PC-3 (cell line): ENCODE data around the gene GPS1. TPM values are rescaled to one million over a fixed set of nuclear protein-coding genes. Genes with fewer than 3 reads are reported as not detected.

Experiments used
- ATAC-seq: fragments of 200-7000 bp; cut with Tn5 transposase; 2 replicates; pipeline ENCODE4 v1.9.1; 2020; ENCODE audit warnings: mild to moderate bottlenecking, moderate library complexity
- BruUV-seq: library from RNA; stranded (reverse); fragments of 400-500 nt; replicated peaks from 2 replicates; lab custom pipeline; 2021; lab: Mats Ljungman, UMichigan
- CTCF ChIA-PET: fragments of 300-600 bp; sonication (Branson Sonifier 250); formaldehyde crosslinking; loops from one replicate; lab custom pipeline; 2022; ENCODE audit warnings: antibody characterized with exemption; lab: Charles Lee
- POLR2A ChIA-PET: fragments of 300-600 bp; sonication (Branson Sonifier 250); formaldehyde crosslinking; loops from one replicate; lab custom pipeline; 2022; ENCODE audit warnings: antibody characterized with exemption; ENCODE audit not compliant: unreplicated experiment; lab: Charles Lee
- DNase-seq: peaks from one replicate; pipeline ENCODE4 v3.0.0-alpha.2; 2015
- H2AFZ ChIP-seq: fragments of 300-600 bp; sonication (generic); 2 replicates; pipeline ENCODE4 v1.6.0; 2016; ENCODE audit warnings: antibody characterized with exemption, low read length
- H3F3A ChIP-seq: fragments of 300-600 bp; sonication (generic); one replicate; pipeline ENCODE4 v1.6.0; 2017; ENCODE audit warnings: antibody characterized with exemption, low read length, control low read depth, mild to moderate bottlenecking; ENCODE audit not compliant: unreplicated experiment
- H3K27ac ChIP-seq: fragments of 300-600 bp; sonication (generic); 2 replicates; pipeline ENCODE4 v1.5.1; 2016; ENCODE audit warnings: mild to moderate bottlenecking, low read length
- H3K27me3 ChIP-seq: fragments of 300-600 bp; sonication (generic); 2 replicates; pipeline ENCODE4 v1.6.1; 2016; ENCODE audit warnings: low read length, mixed read lengths
- H3K36me3 ChIP-seq: fragments of 300-600 bp; sonication (generic); 2 replicates; pipeline ENCODE4 v1.6.1; 2016; ENCODE audit warnings: low read depth, mixed run types, low read length, mixed read lengths
- H3K4me1 ChIP-seq: fragments of 300-600 bp; sonication (generic); 2 replicates; pipeline ENCODE4 v1.5.1; 2016; ENCODE audit warnings: low read length; ENCODE audit not compliant: insufficient read depth
- H3K4me2 ChIP-seq: fragments of 300-600 bp; sonication (generic); 2 replicates; pipeline ENCODE4 v1.6.0; 2016; ENCODE audit warnings: low read length
- H3K4me3 ChIP-seq: fragments of 300-600 bp; sonication (generic); 2 replicates; pipeline ENCODE4 v1.5.1; 2016; ENCODE audit warnings: mild to moderate bottlenecking, low read length, mixed read lengths
- H3K79me2 ChIP-seq: fragments of 300-600 bp; sonication (generic); 2 replicates; pipeline ENCODE4 v1.6.1; 2017; ENCODE audit warnings: low read length, mixed read lengths
- H3K9ac ChIP-seq: fragments of 300-600 bp; sonication (generic); 2 replicates; pipeline ENCODE4 v1.6.0; 2016; ENCODE audit warnings: mild to moderate bottlenecking, low read length
- H3K9me2 ChIP-seq: fragments of 300-600 bp; sonication (generic); replicated peaks from 2 replicates; pipeline ENCODE4 v1.6.1; 2016; ENCODE audit warnings: mixed run types, low read length, mixed read lengths
- H3K9me3 ChIP-seq: fragments of 300-600 bp; sonication (generic); 2 replicates; pipeline ENCODE4 v1.6.1; 2016; ENCODE audit warnings: low read length, mixed read lengths
- H4K20me1 ChIP-seq: fragments of 300-600 bp; sonication (generic); 2 replicates; pipeline ENCODE4 v1.6.1; 2016; ENCODE audit warnings: low read length, mixed read lengths
- EZH2 ChIP-seq: fragments of 300-600 bp; sonication (generic); IDR thresholded peaks from one replicate; pipeline ENCODE4 v1.6.1; 2017; ENCODE audit warnings: antibody characterized with exemption, mild to moderate bottlenecking, low read length; ENCODE audit not compliant: unreplicated experiment
- EZH2phosphoT487 ChIP-seq: fragments of 300-600 bp; sonication (generic); IDR thresholded peaks from 2 replicates; pipeline ENCODE4 v1.6.1; 2018; ENCODE audit warnings: mild to moderate bottlenecking, antibody characterized with exemption, low read length, borderline replicate concordance
- intact Hi-C: fragments of 100-400 bp; cut with micrococcal nuclease; formaldehyde crosslinking; loops from 2 replicates; pipeline ENCODE4 v1.9.0; 2023
- total RNA-seq: library from RNA; depleted of rRNA; stranded (reverse); fragments of >200 nt; gene quantifications from 2 replicates; pipeline ENCODE4 v1.2.3, GENCODE V29; 2014
- TF ChIP-seq, protein P1 (sequence below): fragments of 300-600 bp; sonication (generic); conservative IDR thresholded peaks from 2 replicates; pipeline ENCODE4 v1.5.1; 2017; ENCODE audit warnings: antibody characterized with exemption, low read depth, mild to moderate bottlenecking, low read length

The GPS1 gene
- total RNA-seq, 1 experiment from 2014 or later: 240 TPM

DNA sequence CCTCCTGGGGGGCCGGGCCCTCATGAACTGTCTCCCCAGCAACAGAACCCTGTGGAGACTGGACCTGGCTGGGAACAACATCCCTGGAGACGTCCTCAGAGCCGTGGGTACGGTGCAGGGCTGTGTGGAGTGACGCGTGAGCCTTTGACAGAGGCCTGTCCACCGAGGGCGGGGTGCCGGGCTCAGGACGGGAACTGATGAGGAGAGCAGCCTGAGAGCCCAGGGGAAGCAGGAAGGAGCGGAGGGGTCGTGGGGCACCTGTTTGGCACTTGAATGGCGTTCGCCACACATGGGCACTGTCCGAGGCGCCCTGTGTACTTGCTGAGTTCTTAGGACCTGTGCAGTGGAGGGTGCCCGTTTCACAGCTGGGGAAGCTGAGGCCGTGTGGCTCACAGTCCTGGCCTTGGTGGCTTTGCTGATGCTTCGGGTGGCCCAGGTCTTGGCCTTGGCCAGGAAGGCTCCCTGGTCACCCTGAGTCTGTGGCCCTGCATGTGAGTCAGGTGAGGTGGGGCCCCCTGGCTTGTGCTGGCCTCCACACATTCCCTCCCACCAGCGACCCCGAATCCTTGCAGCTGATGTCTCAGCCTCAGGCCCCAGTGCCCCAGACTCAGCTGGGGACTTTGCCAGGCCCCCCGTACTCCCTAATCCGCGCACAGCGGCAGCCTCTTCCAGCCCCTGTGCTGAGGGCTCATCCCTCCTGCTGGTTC is 26.1 kb upstream of the GPS1 start:
- Histone ChIP-seq H3K9me3 (no peaks in the 10 kb centered on the region), H3K27ac (no peak overlapping the region), H3K4me2 (no peak overlapping the region), H3K27me3 (no peaks in the 10 kb centered on the region), H3K79me2 (peaks cover 36% of the 10 kb centered on the region), H3K36me3 (no peaks in the 10 kb centered on the region), H3K9ac (no peak overlapping the region), H2AFZ (no peak overlapping the region), H3K9me2 (no peaks in the 10 kb centered on the region), H3F3A (no peaks in the 10 kb centered on the region), H3K4me1 (peaks cover 23% of the 10 kb centered on the region; the same call in 1 of the 2 replicates), H4K20me1 (peaks cover 5% of the 10 kb centered on the region; the same call in 1 of the 2 replicates), H3K4me3 (no peak overlapping the region)
- no TSS peak for BruUV-seq
- POLR2A ChIA-PET: no interaction called here
- DNase-seq (no peak), ATAC-seq (no peak)
- CTCF ChIA-PET: no interaction called here
- intact Hi-C loops: no loop called here
- TF ChIP-seq EZH2: no peak
- TF ChIP-seq, protein P1, sequence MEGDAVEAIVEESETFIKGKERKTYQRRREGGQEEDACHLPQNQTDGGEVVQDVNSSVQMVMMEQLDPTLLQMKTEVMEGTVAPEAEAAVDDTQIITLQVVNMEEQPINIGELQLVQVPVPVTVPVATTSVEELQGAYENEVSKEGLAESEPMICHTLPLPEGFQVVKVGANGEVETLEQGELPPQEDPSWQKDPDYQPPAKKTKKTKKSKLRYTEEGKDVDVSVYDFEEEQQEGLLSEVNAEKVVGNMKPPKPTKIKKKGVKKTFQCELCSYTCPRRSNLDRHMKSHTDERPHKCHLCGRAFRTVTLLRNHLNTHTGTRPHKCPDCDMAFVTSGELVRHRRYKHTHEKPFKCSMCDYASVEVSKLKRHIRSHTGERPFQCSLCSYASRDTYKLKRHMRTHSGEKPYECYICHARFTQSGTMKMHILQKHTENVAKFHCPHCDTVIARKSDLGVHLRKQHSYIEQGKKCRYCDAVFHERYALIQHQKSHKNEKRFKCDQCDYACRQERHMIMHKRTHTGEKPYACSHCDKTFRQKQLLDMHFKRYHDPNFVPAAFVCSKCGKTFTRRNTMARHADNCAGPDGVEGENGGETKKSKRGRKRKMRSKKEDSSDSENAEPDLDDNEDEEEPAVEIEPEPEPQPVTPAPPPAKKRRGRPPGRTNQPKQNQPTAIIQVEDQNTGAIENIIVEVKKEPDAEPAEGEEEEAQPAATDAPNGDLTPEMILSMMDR: no peak
- TF ChIP-seq EZH2phosphoT487: no peak

DNA sequence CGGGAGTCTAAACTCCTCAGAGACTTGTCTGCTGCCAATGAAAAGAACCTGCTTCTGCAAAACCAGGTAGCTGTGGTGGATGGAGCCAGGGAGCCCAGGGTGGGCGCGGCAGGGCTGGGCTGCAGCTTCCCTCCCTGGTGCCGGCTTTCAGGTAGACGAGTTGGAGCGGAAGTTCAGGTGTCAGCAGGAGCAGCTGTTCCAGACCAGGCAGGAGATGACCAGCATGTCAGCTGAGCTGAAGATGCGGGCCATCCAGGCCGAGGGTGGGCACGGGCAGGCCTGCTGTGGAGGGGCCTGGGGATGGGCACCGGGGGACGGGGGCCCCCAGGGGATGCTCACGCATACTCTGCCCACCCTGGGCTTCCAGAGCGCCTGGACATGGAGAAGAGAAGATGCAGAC is 23.5 kb upstream of the GPS1 start:
- Histone ChIP-seq H3K9me3 (no peaks in the 10 kb centered on the region), H3K4me2 (no peak overlapping the region), H3F3A (no peaks in the 10 kb centered on the region), H3K27ac (no peak overlapping the region), H3K4me3 (no peak overlapping the region), H3K79me2 (peaks cover 14% of the 10 kb centered on the region), H4K20me1 (no peaks in the 10 kb centered on the region), H3K27me3 (no peaks in the 10 kb centered on the region), H3K9me2 (no peaks in the 10 kb centered on the region), H3K36me3 (no peaks in the 10 kb centered on the region), H2AFZ (no peak overlapping the region), H3K4me1 (peaks cover 16% of the 10 kb centered on the region; the same call in 1 of the 2 replicates), H3K9ac (no peak overlapping the region)
- DNase-seq (no peak), ATAC-seq (no peak)
- no TSS peak for BruUV-seq
- ChIA-PET POLR2A (no interaction called here), CTCF (no interaction called here)
- intact Hi-C loops: no loop called here
- TF ChIP-seq EZH2 (no peak), EZH2phosphoT487 (no peak)
- TF ChIP-seq, protein P1: no peak

DNA sequence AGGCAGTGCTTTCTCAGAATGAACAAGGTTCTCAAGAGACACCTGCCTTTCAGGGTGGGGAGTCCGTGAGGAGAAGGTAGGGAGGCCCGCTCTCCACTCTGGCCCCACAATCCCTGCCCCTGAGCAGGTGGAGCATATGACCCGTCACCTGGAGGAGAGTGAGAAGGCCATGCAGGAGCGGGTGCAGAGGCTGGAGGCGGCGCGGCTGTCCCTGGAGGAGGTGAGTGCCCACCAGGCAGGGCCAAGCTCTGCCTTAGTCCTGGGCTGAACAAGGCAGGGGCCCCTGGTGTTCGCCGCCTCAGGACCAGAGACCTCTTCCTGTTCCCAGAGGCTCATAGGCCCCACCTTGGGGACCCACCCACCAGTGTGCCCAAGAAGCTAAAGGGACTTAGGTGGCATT is 22.7 kb upstream of the GPS1 start:
- CTCF ChIA-PET: no interaction called here
- Histone ChIP-seq H3K9me2 (no peaks in the 10 kb centered on the region), H3K27ac (no peak overlapping the region), H3K9ac (no peak overlapping the region), H2AFZ (no peak overlapping the region), H3K4me2 (no peak overlapping the region), H3K27me3 (no peaks in the 10 kb centered on the region), H3K9me3 (no peaks in the 10 kb centered on the region), H3F3A (no peaks in the 10 kb centered on the region), H3K79me2 (peaks cover 9% of the 10 kb centered on the region), H3K4me3 (no peak overlapping the region), H4K20me1 (no peaks in the 10 kb centered on the region), H3K4me1 (peaks cover 15% of the 10 kb centered on the region; the same call in 1 of the 2 replicates), H3K36me3 (no peaks in the 10 kb centered on the region)
- DNase-seq (no peak), ATAC-seq (no peak)
- BruUV-seq: no TSS peak
- intact Hi-C loops: no loop called here
- TF ChIP-seq EZH2phosphoT487 (no peak), EZH2 (no peak)
- TF ChIP-seq, protein P1: no peak
- POLR2A ChIA-PET: no interaction called here
